Thymus (tissue), 11 donors: ENCODE results near the gene FHIT. TPM values are rescaled to one million over a fixed set of nuclear protein-coding genes. Genes with fewer than 3 reads are reported as not detected.
"Not testable (repeated sequence)": the region's sequence is repeated elsewhere in the genome, so short reads cannot be mapped to it uniquely, and the experiment has no call there.

Experiments used
- DNase-seq, 9 donors: peaks; one replicate each; pipeline ENCODE4 v3.0.0-alpha.2; 2013; ENCODE audit warnings: low spot score in 9 of 9, low read depth in 6 of 9, missing footprints in 1 of 9
- H3K27ac ChIP-seq, 2 donors: one replicate each; pipeline ENCODE4 v1.5.1; 2013; ENCODE audit warnings: control low read depth in 1 of 2, low read depth in 1 of 2, low read length in 1 of 2, mild to moderate bottlenecking in 1 of 2, moderate library complexity in 1 of 2
- H3K27me3 ChIP-seq, 2 donors: one replicate each; pipeline ENCODE4 v1.5.1; 2013; ENCODE audit warnings: low read length in 1 of 2; ENCODE audit not compliant: control insufficient read depth in 2 of 2, insufficient read depth in 1 of 2
- H3K36me3 ChIP-seq, 2 donors: one replicate each; pipeline ENCODE4 v1.5.1; 2013; ENCODE audit warnings: low read length in 1 of 2, mild to moderate bottlenecking in 1 of 2, moderate library complexity in 1 of 2; ENCODE audit not compliant: control insufficient read depth in 2 of 2, insufficient read depth in 2 of 2
- H3K4me1 ChIP-seq, 2 donors: one replicate each; pipeline ENCODE4 v1.5.1; 2013; ENCODE audit warnings: low read length in 2 of 2; ENCODE audit not compliant: control insufficient read depth in 2 of 2, insufficient read depth in 2 of 2
- H3K4me3 ChIP-seq, 2 donors: one replicate each; pipeline ENCODE4 v1.5.1; 2013; ENCODE audit warnings: low read length in 2 of 2, control low read depth in 1 of 2, mild to moderate bottlenecking in 1 of 2
- H3K9me3 ChIP-seq, 2 donors: one replicate each; pipeline ENCODE4 v1.5.1; 2013; ENCODE audit warnings: low read length in 1 of 2, mild to moderate bottlenecking in 1 of 2; ENCODE audit not compliant: control insufficient read depth in 2 of 2, insufficient read depth in 1 of 2
- WGBS: extraction: QIAGEN DNeasy Blood & Tissue Kit; methylation state at CpG from one replicate; pipeline ENCODE4 v1.1.7; 2013; 5-methylcytosine and 5-hydroxymethylcytosine counted together
- polyA plus RNA-seq: library from polyadenylated mRNA; stranded (reverse); fragments of 200-250 nt; gene quantifications from one replicate; pipeline ENCODE4 v1.2.3, GENCODE V29; 2013
- total RNA-seq: library from RNA; stranded (reverse); fragments of 120-200 nt; gene quantifications from one replicate; pipeline ENCODE4 v1.2.4, GENCODE V29; 2013
- donor health status: healthy.

FHIT gene
- total and polyA plus RNA-seq, 2 donors = 9.2 to 13.2 TPM

DNA sequence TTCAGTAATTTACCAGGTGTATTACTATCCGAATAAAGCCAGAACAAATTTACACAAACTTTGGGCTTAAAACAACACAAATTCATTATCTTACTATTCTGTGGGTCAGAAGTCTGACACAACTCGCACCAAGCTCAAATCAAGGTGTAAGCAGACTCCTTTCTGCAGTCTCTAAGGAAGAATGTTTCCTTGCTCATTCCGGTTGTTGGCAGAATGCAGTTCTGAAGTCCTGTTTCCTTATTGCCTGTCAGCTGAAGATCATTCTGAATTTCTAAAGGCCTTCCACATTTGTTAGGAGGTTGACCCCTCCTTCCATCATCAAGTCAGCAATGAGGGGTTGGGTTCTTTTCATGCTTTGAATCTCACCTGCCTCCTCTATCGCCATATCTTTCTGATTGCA is 183.2 kb downstream of the FHIT start:
- no peak for DNase-seq
- H3K36me3 ChIP-seq = no peaks in the 10 kb centered on the region
- no peaks in the 10 kb centered on the region for H3K27me3 ChIP-seq
- no peak overlapping the region for H3K4me3 ChIP-seq
- WGBS = 99% methylated on average over 4 of the region's 4 CpGs
- H3K27ac ChIP-seq = no peak overlapping the region
- H3K4me1 ChIP-seq = no peaks in the 10 kb centered on the region
- H3K9me3 ChIP-seq = no peaks in the 10 kb centered on the region

- H3K9me3 ChIP-seq = no peaks in the 10 kb centered on the region
- H3K4me3 ChIP-seq = no peak overlapping the region
- WGBS = 29% methylated on average over 2 of the region's 2 CpGs
- H3K4me1 ChIP-seq = no peaks in the 10 kb centered on the region
- H3K27ac ChIP-seq = no peak overlapping the region
- DNase-seq = no peak
- H3K36me3 ChIP-seq = no peaks in the 10 kb centered on the region
- no peaks in the 10 kb centered on the region for H3K27me3 ChIP-seq
Measured at GRCh38 chr3:61066800-61067199, 184.5 kb downstream of the FHIT start.

DNA sequence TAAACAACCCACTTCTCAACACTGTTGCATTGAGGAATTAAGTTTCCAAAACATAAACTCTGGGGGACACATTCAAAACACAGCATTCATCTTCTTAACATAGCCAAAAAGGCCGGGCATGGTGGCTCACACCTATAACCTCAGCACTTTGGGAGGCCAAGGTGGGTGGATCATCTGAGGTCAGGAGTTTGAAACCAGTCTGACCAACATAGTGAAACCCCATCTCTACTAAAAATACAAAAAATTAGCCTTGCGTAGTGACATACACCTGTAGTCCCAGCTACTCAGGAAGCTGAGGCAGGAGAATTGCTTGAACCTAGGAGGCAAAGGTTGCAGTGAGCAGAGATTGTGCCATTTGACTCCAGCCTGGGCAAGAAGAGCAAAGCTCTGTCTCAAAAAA is 185.0 kb downstream of the FHIT start:
- H3K27ac ChIP-seq, H3K4me3 ChIP-seq, H3K9me3 ChIP-seq, H3K36me3 ChIP-seq, H3K27me3 ChIP-seq, DNase-seq, H3K4me1 ChIP-seq: not testable (repeated sequence)
- 98% methylated on average over 2 of the region's 2 CpGs for WGBS

GRCh38 chr3:61065451-61066011 is 185.7 kb downstream of the FHIT start:
- no peak for DNase-seq
- WGBS = 66% methylated on average over 3 of the region's 3 CpGs
- no peak overlapping the region for H3K4me3 ChIP-seq
- no peaks in the 10 kb centered on the region for H3K4me1 ChIP-seq
- no peaks in the 10 kb centered on the region for H3K36me3 ChIP-seq
- no peak overlapping the region for H3K27ac ChIP-seq
- no peaks in the 10 kb centered on the region for H3K27me3 ChIP-seq
- H3K9me3 ChIP-seq = no peaks in the 10 kb centered on the region

DNA sequence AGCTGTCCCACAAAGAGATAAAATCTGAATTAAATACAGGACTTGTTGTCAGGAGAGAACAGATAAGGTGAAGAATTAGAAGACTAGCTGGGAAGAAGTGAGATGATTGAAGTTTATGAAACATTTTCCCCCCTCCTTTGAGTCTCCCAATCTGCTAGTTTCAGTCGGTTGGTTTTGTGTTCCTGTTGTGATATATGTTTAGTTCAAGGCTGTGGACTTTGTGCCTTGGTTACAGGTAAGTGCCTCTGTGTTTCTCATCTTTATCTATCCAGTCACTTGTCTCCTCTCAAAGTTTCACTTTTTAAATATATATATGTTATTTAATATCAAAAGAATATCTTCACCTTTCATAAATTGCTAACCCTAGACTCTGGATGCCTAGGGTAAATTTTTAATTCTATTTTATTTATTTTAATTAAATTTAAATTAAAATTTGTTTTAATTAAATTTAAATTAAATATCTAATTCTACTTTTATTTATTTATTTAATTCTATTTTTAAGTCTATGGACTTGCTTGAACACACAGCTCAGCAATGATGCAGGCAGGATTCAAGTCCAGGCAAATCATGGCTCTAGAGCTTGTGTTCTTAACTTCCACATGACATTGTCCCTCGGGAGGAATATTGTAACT is 190.0 kb downstream of the FHIT start:
- DNase-seq = no peak
- Histone ChIP-seq H3K27me3 (no peaks in the 10 kb centered on the region), H3K4me3 (no peak overlapping the region), H3K27ac (no peak overlapping the region), H3K4me1 (no peaks in the 10 kb centered on the region), H3K36me3 (no peaks in the 10 kb centered on the region), H3K9me3 (no peaks in the 10 kb centered on the region)
- 95% methylated on average over 2 of the region's 2 CpGs for WGBS

- no peaks in the 10 kb centered on the region for H3K27me3 ChIP-seq
- no peaks in the 10 kb centered on the region for H3K9me3 ChIP-seq
- no peak overlapping the region for H3K27ac ChIP-seq
- no peak overlapping the region for H3K4me3 ChIP-seq
- H3K4me1 ChIP-seq = no peaks in the 10 kb centered on the region
- no peaks in the 10 kb centered on the region for H3K36me3 ChIP-seq
- WGBS = 94% methylated on average over 2 of the region's 2 CpGs
- peak in 1 of 9 donors; percentile 7 for DNase-seq
Measured at GRCh38 chr3:61060411-61060861, 190.8 kb downstream of the FHIT start.

- DNase-seq = no peak
- no peaks in the 10 kb centered on the region for H3K36me3 ChIP-seq
- H3K4me1 ChIP-seq = no peaks in the 10 kb centered on the region
- H3K4me3 ChIP-seq = no peak overlapping the region
- no peaks in the 10 kb centered on the region for H3K27me3 ChIP-seq
- WGBS = 98% methylated on average over 2 of the region's 2 CpGs
- no peak overlapping the region for H3K27ac ChIP-seq
- H3K9me3 ChIP-seq = no peaks in the 10 kb centered on the region
Measured at GRCh38 chr3:61058836-61059235, 192.4 kb downstream of the FHIT start.

DNA sequence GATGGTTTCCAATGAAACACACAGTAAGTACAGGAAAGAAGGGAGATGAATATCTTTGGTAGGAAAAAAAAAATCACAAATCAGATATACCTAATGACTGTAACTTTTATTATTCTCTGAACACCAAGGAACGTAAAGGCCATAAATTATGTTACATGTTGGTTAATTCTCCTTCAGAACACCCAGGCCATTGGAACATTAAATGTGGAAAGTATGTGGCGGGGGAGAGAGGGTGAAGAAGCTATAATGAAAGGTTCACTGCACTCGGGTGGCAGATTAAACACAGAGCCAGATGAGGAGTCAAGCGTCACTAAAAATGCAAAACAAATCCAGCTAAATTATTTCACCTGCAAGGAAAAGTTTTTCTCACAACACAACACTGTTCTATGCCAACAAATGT is 193.8 kb downstream of the FHIT start:
- Histone ChIP-seq H3K4me1 (no peaks in the 10 kb centered on the region), H3K27ac (no peak overlapping the region), H3K9me3 (no peaks in the 10 kb centered on the region), H3K27me3 (no peaks in the 10 kb centered on the region), H3K36me3 (no peaks in the 10 kb centered on the region), H3K4me3 (no peak overlapping the region)
- WGBS = 94% methylated on average over 4 of the region's 4 CpGs
- no peak for DNase-seq

- 97% methylated on average over 1 of the region's 1 CpG for WGBS
- H3K4me3 ChIP-seq = no peak overlapping the region
- no peaks in the 10 kb centered on the region for H3K9me3 ChIP-seq
- H3K27ac ChIP-seq = no peak overlapping the region
- no peaks in the 10 kb centered on the region for H3K4me1 ChIP-seq
- H3K27me3 ChIP-seq = no peaks in the 10 kb centered on the region
- DNase-seq = no peak
- no peaks in the 10 kb centered on the region for H3K36me3 ChIP-seq
Measured at GRCh38 chr3:61055447-61055846, 195.8 kb downstream of the FHIT start.
